GM18499 (cell line): ENCODE measurements around the gene TBX21.

Experiments used
- ATAC-seq: cut with Tn5 transposase; IDR thresholded peaks from one replicate; pipeline ENCODE4 v1.9.1; 2021; ENCODE audit warnings: moderate number of reproducible peaks; ENCODE audit not compliant: insufficient read depth, unreplicated experiment

The TBX21 gene, protein sequence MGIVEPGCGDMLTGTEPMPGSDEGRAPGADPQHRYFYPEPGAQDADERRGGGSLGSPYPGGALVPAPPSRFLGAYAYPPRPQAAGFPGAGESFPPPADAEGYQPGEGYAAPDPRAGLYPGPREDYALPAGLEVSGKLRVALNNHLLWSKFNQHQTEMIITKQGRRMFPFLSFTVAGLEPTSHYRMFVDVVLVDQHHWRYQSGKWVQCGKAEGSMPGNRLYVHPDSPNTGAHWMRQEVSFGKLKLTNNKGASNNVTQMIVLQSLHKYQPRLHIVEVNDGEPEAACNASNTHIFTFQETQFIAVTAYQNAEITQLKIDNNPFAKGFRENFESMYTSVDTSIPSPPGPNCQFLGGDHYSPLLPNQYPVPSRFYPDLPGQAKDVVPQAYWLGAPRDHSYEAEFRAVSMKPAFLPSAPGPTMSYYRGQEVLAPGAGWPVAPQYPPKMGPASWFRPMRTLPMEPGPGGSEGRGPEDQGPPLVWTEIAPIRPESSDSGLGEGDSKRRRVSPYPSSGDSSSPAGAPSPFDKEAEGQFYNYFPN

DNA sequence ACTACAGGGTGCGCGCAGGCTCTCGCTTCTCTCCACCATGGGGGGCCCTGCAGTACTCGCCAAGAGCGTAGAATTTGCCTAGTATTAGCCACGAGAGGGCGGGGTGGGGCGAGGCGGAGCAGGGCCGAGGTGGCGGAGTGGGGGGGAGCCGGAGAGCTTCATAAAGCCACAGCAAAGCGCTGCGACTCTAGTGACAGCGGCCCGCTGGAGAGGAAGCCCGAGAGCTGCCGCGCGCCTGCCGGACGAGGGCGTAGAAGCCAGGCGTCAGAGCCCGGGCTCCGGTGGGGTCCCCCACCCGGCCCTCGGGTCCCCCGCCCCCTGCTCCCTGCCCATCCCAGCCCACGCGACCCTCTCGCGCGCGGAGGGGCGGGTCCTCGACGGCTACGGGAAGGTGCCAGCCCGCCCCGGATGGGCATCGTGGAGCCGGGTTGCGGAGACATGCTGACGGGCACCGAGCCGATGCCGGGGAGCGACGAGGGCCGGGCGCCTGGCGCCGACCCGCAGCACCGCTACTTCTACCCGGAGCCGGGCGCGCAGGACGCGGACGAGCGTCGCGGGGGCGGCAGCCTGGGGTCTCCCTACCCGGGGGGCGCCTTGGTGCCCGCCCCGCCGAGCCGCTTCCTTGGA, at the start of gene TBX21:
TSS of gene TBX21 (plus strand) at position 190 of the 627 bp plus-strand sequence. CDS start at position 409, 219 bp downstream.
- ATAC-seq = no peak

GRCh38 chr17:47684025-47684424, 49.0 kb upstream of the TBX21 start:
- no peak for ATAC-seq

DNA sequence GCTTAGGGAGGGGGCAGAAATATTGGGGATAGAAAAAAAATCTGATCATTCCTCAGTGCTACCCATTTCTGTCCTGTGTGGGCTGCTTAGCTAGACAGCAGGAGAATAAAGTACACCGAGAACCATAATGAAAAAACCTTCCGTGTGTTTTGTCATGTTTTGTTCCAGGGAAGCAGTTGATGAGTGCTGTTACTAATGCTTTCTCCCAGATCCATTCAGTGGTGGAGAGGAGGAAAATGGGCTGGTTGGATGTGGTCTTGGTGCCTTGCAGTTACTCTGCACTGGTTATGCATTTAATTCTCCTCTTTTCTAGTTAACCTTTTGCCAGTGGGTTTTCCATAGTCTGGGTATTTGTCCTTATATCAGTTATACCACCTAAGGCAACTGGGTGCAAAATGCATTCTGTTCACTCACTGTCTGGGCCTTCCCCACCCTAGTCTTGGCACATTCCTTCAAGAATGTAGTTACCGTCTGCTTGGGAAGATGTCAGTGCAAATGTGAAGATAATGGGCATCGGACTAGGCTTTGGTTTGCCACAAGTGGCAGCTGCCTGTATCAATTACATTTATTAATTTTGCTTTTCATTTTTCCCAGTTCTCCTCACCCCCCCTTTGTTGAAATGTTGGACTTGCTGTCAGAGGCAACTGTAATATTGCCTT, 48.4 kb upstream of the TBX21 start:
- ATAC-seq = no peak

GRCh38 chr17:47685556-47686275, 47.3 kb upstream of the TBX21 start:
- ATAC-seq = no peak

GRCh38 chr17:47686276-47686635, 46.8 kb upstream of the TBX21 start:
- ATAC-seq = no peak

DNA sequence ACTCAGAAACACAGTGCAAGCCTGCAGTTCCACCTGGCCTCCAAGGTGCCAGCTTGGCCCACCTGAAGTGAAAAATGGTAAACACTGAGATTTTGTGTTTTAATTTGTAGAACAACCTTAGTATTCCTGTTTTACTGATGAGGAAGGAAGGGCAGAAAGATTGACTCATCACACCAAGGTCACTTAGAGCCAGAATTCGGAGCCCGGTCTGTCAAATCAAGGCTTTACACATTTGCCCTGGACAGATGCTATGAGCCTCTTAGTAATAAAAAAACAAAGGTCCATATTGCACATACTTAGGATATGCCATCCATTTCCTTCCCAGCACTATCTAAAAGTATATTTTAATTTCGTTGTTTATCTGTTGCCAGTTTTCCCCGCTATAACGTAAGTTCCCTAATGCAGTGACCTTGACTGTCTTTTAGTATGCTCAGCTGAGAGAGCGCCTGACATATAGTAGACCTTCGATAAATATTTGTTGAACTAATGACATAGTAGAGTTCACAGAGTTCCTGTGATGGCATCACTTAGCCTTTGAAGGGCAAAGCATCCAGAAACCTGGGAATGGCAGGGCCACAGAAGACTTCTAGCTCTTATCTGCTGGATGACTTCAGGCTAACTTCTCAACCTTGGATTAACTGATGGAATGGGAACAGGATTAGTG, 46.2 kb upstream of the TBX21 start:
- ATAC-seq = no peak

DNA sequence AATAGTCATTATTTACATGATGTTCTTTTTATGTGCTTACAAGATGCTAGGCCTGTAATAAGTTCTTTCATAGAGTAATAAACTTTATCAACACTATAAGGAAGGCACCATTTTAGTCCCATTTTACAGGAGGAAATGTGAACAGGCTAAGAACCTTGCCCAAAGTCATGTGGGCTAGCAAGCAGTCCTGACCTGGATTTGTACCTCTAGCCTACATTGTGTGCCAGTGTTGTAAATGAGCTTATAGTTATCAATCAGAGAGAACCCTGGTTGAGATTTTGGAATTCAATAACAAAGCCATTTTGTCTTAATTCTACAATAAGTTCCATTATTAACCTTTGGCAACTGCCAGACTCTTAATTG, 45.7 kb upstream of the TBX21 start:
- ATAC-seq = no peak

GRCh38 chr17:47687748-47688147, 45.3 kb upstream of the TBX21 start:
- no peak for ATAC-seq

DNA sequence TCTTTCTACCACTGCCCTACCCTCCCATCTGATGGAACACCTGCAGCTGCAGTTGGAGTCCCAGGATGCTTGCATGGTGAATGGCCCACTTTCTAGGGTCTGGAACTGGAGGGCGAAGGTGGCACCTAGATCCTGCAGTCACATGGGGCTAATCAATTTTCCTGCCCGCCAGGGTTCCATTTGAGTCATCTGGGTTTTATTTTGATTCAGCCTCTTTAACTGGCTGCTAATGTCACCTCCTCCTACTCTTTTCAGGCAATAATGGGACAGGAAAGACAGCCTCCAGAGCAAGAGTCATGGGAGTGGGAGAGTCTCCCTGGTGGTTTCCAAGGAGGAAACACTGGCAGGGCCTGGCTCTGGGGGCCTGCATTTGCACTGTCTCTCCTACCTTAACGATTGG, 42.9 kb upstream of the TBX21 start:
- ATAC-seq = no peak

GRCh38 chr17:47692137-47692894, 40.7 kb upstream of the TBX21 start:
- no peak for ATAC-seq

DNA sequence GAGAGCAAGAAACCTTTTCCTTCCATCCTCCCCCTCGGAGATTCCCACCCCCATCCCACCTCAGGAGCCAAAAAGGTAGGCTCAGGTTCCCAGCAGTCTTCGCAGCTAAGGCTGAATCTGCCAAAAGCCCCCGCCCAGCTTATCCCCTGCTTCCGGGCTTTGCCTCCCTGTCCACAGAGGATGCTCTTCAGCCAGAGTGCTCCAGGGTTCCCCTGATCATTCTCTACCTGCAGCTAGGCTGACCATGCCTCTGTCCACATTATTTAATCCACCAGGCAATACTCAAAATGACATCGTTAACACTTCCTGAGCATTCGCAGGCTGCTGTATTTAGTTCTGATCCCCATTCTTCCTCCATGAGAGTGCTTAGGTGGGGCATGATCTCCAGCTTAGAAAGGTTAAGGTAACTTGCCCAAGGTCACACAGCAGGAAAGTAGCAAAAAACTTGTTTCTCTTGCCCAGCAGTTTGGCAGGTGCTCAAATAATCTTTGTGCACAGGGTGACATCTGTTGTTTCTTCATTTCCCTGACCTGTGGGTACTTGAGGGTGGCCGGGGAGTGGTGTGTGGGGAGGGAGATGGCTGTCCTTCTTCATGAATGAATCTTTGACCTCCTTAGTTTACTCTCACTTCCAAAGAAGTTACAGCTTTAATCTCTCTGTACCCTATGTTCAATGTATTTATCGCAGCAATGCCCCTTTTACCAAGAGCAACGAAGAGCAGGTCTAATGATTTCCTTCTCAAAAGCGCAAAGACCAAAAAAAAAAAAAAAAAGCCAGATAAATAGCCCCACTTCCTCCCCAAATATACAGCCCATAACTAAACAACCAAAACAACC, 39.9 kb upstream of the TBX21 start:
- ATAC-seq = no peak

DNA sequence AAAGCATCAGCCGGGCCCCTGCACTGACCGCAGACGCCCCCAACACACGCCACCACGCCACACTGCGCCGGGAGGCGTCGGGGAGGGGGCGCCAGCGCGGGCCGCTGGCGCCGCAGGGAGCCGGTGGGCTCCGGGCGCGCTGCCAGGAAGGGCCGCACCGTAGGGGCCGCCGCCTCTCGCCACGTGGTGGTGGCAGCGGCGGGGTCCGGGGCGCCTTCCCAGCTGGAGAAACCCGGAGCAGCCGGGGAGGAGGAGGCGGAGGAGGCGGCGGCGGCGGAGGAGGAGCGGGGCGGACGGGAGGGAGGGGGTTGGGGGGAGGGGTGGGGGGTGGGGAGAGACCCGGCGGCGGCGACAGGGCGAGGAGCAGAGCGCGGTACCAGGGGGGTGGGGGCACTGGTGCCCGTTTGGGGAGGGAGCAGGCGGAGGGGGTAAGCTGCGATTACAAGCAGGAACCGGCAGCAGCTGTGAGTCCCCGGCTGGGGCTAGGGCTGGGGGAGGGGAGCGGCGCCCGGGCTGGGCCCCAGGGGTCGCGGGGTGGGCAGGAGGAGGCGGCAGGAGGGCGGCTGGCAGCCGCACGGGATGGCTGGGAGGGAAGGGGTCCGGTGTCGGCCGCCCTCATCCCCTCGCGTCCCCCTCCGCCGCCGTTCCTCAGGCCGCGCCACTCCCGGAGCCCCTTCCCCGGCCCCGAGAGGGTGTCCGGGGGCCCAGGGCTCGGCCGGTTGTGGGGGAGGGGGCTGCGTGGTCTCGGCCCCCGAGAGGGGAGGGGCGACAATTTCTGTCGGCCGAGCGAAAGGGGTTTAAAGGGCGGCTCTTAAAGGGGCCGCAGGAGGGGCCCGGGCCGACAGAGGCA, 39.1 kb upstream of the TBX21 start, which contains the start of gene TBKBP1:
TSS of gene TBKBP1 (plus strand) at position 431 of the 850 bp plus-strand sequence. CDS start 1,952 bp downstream, outside the sequence.
- ATAC-seq = no peak

- no peak for ATAC-seq
Measured at GRCh38 chr17:47694581-47695428, 38.2 kb upstream of the TBX21 start.

GRCh38 chr17:47695429-47696376, 37.3 kb upstream of the TBX21 start:
- no peak for ATAC-seq
